KBM-7 (cell line): ENCODE measurements around the gene ACAN.

Experiments
- DNase-seq: peaks from one replicate; pipeline ENCODE4 v3.0.0-alpha.2; 2015
- in situ Hi-C: fragments of 300-500 bp; cut with MboI; formaldehyde crosslinking; loops from 2 replicates; pipeline ENCODE4 v1.14.3; 2020; ENCODE audit warnings: low sequenced_read_pairs, low pct_unique_long_range_greater_than_20kb, mixed read lengths

The ACAN gene

GRCh38 chr15:88896333-88897033, 93.2 kb downstream of the ACAN start:
- in situ Hi-C loops, result no loop called here
- no peak for DNase-seq

- in situ Hi-C loops, result no loop called here
- DNase-seq, result no peak
Observed at GRCh38 chr15:88897142-88897455, 93.9 kb downstream of the ACAN start.

GRCh38 chr15:88897456-88898194, 94.4 kb downstream of the ACAN start:
- in situ Hi-C loops, result no loop called here
- peak; percentile 94 for DNase-seq

GRCh38 chr15:88898736-88899135, 95.5 kb downstream of the ACAN start:
- in situ Hi-C loops, result no loop called here

GRCh38 chr15:88899251-88899650, 96.0 kb downstream of the ACAN start:
- in situ Hi-C loops, result no loop called here
- DNase-seq, result no peak

More at GRCh38 chr15:88898736-88899135, 95.5 kb downstream of the ACAN start:
- DNase-seq, result no peak

GRCh38 chr15:88900309-88900981, 97.2 kb downstream of the ACAN start:
- DNase-seq, result no peak
- in situ Hi-C loops, result loop anchor here (10.0 kb wide), 2 partner anchors 104 to 264 kb away; no protein-coding TSS in a partner anchor

GRCh38 chr15:88900982-88901418, 97.8 kb downstream of the ACAN start:
- in situ Hi-C loops, result loop anchor here (10.0 kb wide), 2 partner anchors 104 to 264 kb away; no protein-coding TSS in a partner anchor

GRCh38 chr15:88901508-88902220, 98.4 kb downstream of the ACAN start:
- DNase-seq, result no peak
- in situ Hi-C loops, result loop anchor here (10.0 kb wide), 2 partner anchors 103 to 263 kb away; no protein-coding TSS in a partner anchor

More at GRCh38 chr15:88900982-88901418, 97.8 kb downstream of the ACAN start:
- DNase-seq, result no peak

GRCh38 chr15:88902221-88902835, 99.1 kb downstream of the ACAN start:
- in situ Hi-C loops, result loop anchor here (10.0 kb wide), 2 partner anchors 102 to 262 kb away; no protein-coding TSS in a partner anchor

GRCh38 chr15:88902846-88903245, 99.6 kb downstream of the ACAN start:
- in situ Hi-C loops, result loop anchor here (10.0 kb wide), 2 partner anchors 102 to 262 kb away; no protein-coding TSS in a partner anchor
- DNase-seq, result no peak

More at GRCh38 chr15:88902221-88902835, 99.1 kb downstream of the ACAN start:
- no peak for DNase-seq

GRCh38 chr15:88904257-88904623, 101.0 kb downstream of the ACAN start:
- in situ Hi-C loops, result loop anchor here (10.0 kb wide), 2 partner anchors 101 to 261 kb away; no protein-coding TSS in a partner anchor
- DNase-seq, result no peak

GRCh38 chr15:88904624-88905327, 101.5 kb downstream of the ACAN start:
- in situ Hi-C loops, result loop anchor here (10.0 kb wide), 2 partner anchors 100 to 260 kb away; no protein-coding TSS in a partner anchor
- peak; percentile 95 for DNase-seq

- no peak for DNase-seq
- in situ Hi-C loops, result loop anchor here (10.0 kb wide), 2 partner anchors 99 to 259 kb away; no protein-coding TSS in a partner anchor
Observed at GRCh38 chr15:88905576-88905975, 102.3 kb downstream of the ACAN start.

GRCh38 chr15:88906130-88906529, 102.9 kb downstream of the ACAN start:
- in situ Hi-C loops, result loop anchor here (10.0 kb wide), 2 partner anchors 99 to 259 kb away; no protein-coding TSS in a partner anchor

GRCh38 chr15:88906551-88906950, 103.3 kb downstream of the ACAN start:
- in situ Hi-C loops, result loop anchor here (10.0 kb wide), 2 partner anchors 98 to 258 kb away; no protein-coding TSS in a partner anchor
- DNase-seq, result no peak

More at GRCh38 chr15:88906130-88906529, 102.9 kb downstream of the ACAN start:
- no peak for DNase-seq

GRCh38 chr15:88907111-88907510, 103.9 kb downstream of the ACAN start:
- in situ Hi-C loops, result loop anchor here (10.0 kb wide), 2 partner anchors 98 to 258 kb away; no protein-coding TSS in a partner anchor
- DNase-seq, result no peak

GRCh38 chr15:88908123-88908522, 104.9 kb downstream of the ACAN start:
- no peak for DNase-seq
- in situ Hi-C loops, result loop anchor here (10.0 kb wide), 2 partner anchors 97 to 257 kb away; no protein-coding TSS in a partner anchor
